ENCODE data around the gene GPNMB. TPM values are rescaled to one million over a fixed set of nuclear protein-coding genes. Genes with fewer than 3 reads are reported as not detected.

The GPNMB gene
- total RNA-seq, 4 donors from 2014 or later, result 46.1 to 94.9 (median 60.7) TPM

DNA sequence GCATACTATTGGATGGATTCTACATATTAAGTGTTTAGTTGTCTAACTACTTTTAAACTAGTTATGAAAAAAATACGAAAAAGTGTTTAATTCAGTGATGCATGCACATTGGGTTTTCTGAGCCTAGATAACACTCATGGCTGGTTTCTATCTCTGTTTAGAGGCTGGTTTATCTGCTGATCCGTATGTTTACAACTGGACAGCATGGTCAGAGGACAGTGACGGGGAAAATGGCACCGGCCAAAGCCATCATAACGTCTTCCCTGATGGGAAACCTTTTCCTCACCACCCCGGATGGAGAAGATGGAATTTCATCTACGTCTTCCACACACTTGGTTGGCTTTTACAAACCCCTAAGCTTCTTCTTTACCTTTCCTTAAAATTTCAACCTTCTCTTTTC lies 10.2 kb downstream of the GPNMB start:
- Histone ChIP-seq H3K4me1 (no peaks in the 10 kb centered on the region), H3K36me3 (peaks cover 0 to 60% (median 6%) of the 10 kb centered on the region in 4 donors), H3K4me3 (no peak overlapping the region), H3K27ac (replicated peaks in 1 of 4) (no peak overlapping the region), H3K27me3 (no peaks in the 10 kb centered on the region), H3K9me3 (peaks cover 0 to 5% (median 2%) of the 10 kb centered on the region in 4 donors)
- DNase-seq (ENCODE audit: extremely low spot score), result no peak
- 85% methylated on average over 7 of the region's 7 CpGs for WGBS
- intact Hi-C loops (cut with DNase I), result no loop called here
- TF ChIP-seq EP300 (IDR thresholded peaks at IDR 0.05) (no peak), POLR2AphosphoS5 (IDR thresholded peaks at IDR 0.05) (no peak), POLR2A (IDR thresholded peaks at IDR 0.05; ENCODE audit: low read depth) (no peak)
- TF ChIP-seq, protein P1, sequence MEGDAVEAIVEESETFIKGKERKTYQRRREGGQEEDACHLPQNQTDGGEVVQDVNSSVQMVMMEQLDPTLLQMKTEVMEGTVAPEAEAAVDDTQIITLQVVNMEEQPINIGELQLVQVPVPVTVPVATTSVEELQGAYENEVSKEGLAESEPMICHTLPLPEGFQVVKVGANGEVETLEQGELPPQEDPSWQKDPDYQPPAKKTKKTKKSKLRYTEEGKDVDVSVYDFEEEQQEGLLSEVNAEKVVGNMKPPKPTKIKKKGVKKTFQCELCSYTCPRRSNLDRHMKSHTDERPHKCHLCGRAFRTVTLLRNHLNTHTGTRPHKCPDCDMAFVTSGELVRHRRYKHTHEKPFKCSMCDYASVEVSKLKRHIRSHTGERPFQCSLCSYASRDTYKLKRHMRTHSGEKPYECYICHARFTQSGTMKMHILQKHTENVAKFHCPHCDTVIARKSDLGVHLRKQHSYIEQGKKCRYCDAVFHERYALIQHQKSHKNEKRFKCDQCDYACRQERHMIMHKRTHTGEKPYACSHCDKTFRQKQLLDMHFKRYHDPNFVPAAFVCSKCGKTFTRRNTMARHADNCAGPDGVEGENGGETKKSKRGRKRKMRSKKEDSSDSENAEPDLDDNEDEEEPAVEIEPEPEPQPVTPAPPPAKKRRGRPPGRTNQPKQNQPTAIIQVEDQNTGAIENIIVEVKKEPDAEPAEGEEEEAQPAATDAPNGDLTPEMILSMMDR (IDR thresholded peaks at IDR 0.05), result no peak

DNA sequence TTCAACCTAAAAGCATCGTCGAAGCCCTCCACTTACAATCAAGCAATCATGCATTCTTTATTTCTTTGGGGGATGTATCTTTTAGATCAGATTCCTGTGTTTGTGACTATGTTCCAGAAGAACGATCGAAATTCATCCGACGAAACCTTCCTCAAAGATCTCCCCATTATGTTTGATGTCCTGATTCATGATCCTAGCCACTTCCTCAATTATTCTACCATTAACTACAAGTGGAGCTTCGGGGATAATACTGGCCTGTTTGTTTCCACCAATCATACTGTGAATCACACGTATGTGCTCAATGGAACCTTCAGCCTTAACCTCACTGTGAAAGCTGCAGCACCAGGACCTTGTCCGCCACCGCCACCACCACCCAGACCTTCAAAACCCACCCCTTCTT lies 13.8 kb downstream of the GPNMB start:
- H3K9me3 ChIP-seq, result no peaks in the 10 kb centered on the region
- intact Hi-C loops (cut with DNase I), result no loop called here
- no peak overlapping the region for H3K4me3 ChIP-seq
- H3K27ac ChIP-seq (replicated peaks in 1 of 4), result no peak overlapping the region
- H3K4me1 ChIP-seq, result no peaks in the 10 kb centered on the region
- no peak for DNase-seq (ENCODE audit: extremely low spot score)
- no peaks in the 10 kb centered on the region for H3K27me3 ChIP-seq
- 77% methylated on average over 10 of the region's 10 CpGs for WGBS
- no peak for TF ChIP-seq POLR2AphosphoS5 (IDR thresholded peaks at IDR 0.05)
- TF ChIP-seq POLR2A (IDR thresholded peaks at IDR 0.05; ENCODE audit: low read depth), result no peak
- TF ChIP-seq, protein P1 (IDR thresholded peaks at IDR 0.05), result no peak
- no peak for TF ChIP-seq EP300 (IDR thresholded peaks at IDR 0.05)
- H3K36me3 ChIP-seq, result peaks cover 0 to 52% (median 6%) of the 10 kb centered on the region in 4 donors

DNA sequence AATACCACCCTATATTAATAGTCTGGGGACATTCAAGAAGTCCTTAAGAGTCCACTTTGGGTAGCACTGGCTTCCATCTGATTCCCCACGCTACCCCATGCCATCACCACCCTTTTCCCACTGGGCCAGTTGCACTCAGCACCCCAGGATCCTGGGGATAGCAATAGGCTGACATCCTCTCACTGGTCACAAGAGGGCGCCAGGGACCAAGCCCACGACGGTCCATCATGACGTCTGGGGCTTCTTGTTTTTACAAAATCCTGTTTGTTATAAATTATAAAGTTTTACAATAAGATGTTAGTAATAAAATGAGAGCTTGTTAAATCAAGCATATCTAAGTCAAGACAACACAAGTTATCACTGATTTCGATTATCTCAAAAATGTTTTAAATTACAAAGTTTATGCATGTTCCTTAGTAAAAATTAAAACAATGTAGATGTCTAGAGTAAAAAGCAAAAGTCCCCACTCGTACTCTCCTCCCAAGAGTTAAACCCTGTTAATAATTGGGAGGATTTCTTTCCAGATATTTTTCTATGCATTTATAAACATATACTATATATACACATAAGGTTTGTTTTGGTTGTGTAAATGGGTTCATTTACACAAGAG lies 15.4 kb downstream of the GPNMB start:
- intact Hi-C loops (cut with DNase I), result no loop called here
- TF ChIP-seq POLR2A (IDR thresholded peaks at IDR 0.05; ENCODE audit: low read depth), result no peak
- TF ChIP-seq, protein P1 (IDR thresholded peaks at IDR 0.05), result peak; percentile 54 to 78 (median 58)
- no peaks in the 10 kb centered on the region for H3K27me3 ChIP-seq
- no peak overlapping the region for H3K27ac ChIP-seq (replicated peaks in 1 of 4)
- H3K4me3 ChIP-seq, result no peak overlapping the region
- no peak for DNase-seq (ENCODE audit: extremely low spot score)
- 8% methylated on average over 7 of the region's 7 CpGs for WGBS
- H3K36me3 ChIP-seq, result peaks cover 0 to 42% (median 9%) of the 10 kb centered on the region in 4 donors
- no peaks in the 10 kb centered on the region for H3K9me3 ChIP-seq
- no peaks in the 10 kb centered on the region for H3K4me1 ChIP-seq

DNA sequence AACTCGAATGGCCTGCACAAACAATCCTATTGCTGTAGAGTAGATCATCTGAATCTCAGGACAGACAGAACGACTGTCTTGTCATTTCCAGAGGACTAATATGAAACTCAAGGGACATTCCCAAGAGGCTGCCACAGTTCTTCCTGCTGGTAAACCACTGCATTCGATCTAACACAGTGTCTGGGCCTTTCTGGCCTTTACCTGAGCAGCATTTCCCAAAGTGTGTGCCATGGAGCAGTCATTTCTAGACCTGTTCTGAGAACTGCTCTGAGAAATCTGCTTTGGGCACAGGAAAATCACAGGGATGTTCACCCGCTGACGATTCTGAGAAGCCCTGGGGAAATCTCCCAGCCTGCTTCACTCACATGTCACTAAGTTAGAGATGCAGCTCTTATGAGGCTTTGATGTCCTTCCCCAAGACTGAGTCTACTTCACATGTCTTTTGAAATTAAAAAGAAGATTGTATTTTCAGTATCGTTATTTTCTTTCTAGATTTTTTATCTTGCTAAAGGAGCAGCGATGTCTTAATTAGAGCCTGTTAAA lies 18.4 kb downstream of the GPNMB start:
- peaks cover 0 to 29% (median 11%) of the 10 kb centered on the region in 4 donors for H3K36me3 ChIP-seq
- H3K9me3 ChIP-seq, result no peaks in the 10 kb centered on the region
- intact Hi-C loops (cut with DNase I), result loop anchor here (5.0 kb wide), 1 partner anchor 192 kb away; no protein-coding TSS in a partner anchor
- WGBS, result 78% methylated on average over 7 of the region's 7 CpGs
- H3K27ac ChIP-seq (replicated peaks in 1 of 4), result no peak overlapping the region
- TF ChIP-seq, protein P1 (IDR thresholded peaks at IDR 0.05), result no peak
- no peak for TF ChIP-seq POLR2AphosphoS5 (IDR thresholded peaks at IDR 0.05)
- TF ChIP-seq POLR2A (IDR thresholded peaks at IDR 0.05; ENCODE audit: low read depth), result no peak
- no peak for TF ChIP-seq EP300 (IDR thresholded peaks at IDR 0.05)
- no peak for DNase-seq (ENCODE audit: extremely low spot score)
- no peak overlapping the region for H3K4me3 ChIP-seq
- no peaks in the 10 kb centered on the region for H3K4me1 ChIP-seq
- no peaks in the 10 kb centered on the region for H3K27me3 ChIP-seq

All from esophagus muscularis mucosa (tissue), 4 donors.